ENCODE measurements around the gene HEXD.
A peak's percentile ranks its signal among the peaks of the same experiment; 100 is the strongest.

The HEXD gene

DNA sequence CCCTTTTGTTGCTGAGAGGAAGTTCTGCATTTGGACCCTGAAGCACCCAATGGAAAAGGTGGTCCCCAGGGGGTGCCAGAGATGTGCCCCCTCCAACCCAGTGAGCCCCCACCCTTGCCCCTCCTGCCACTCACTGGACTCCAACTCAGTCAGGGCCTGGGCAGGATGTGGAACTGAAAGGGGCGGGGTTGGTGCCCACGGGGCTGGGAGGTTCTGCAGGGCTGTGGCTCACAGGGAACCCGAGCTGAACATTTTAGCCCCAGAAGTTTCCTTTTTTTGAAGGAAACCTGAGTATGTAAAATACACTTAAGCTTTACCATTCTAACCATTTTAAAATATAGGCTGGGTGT, 16.0 kb downstream of the HEXD start:
- Histone ChIP-seq H4K20me1 (no peaks in the 10 kb centered on the region; the same call in 1 of the 2 replicates), H3K9me3 (no peaks in the 10 kb centered on the region), H3K4me3 (no peak overlapping the region), H3K27ac (peak overlapping the region; percentile 30; the same call in 1 of the 2 replicates), H3K36me3 (peaks cover 49% of the 10 kb centered on the region), H3K4me2 (peak overlapping the region; percentile 80), H3K9ac (peak overlapping the region; percentile 6; the same call in 1 of the 2 replicates), H3K4me1 (peaks cover 84% of the 10 kb centered on the region), H3K27me3 (no peaks in the 10 kb centered on the region)
- no peak for TF ChIP-seq Cebpa-rat (IDR thresholded peaks at IDR 0.05)

GRCh38 chr17:82435103-82435502, 17.0 kb downstream of the HEXD start:
- Histone ChIP-seq H3K4me3 (no peak overlapping the region), H4K20me1 (peaks cover 7% of the 10 kb centered on the region; the same call in 1 of the 2 replicates), H3K36me3 (peaks cover 54% of the 10 kb centered on the region), H3K27me3 (no peaks in the 10 kb centered on the region), H3K9me3 (no peaks in the 10 kb centered on the region), H3K4me1 (peaks cover 84% of the 10 kb centered on the region), H3K9ac (0 out of 2 replicates have a peak overlapping the region, but pooled peaks have one; percentile 15), H3K27ac (peak overlapping the region; percentile 59), H3K4me2 (peak overlapping the region; percentile 80)
- TF ChIP-seq Cebpa-rat (IDR thresholded peaks at IDR 0.05) = no peak

- no peak overlapping the region for H3K4me3 ChIP-seq
- no peaks in the 10 kb centered on the region for H3K9me3 ChIP-seq
- peaks cover 88% of the 10 kb centered on the region for H3K4me1 ChIP-seq
- peak overlapping the region; percentile 80 for H3K4me2 ChIP-seq
- TF ChIP-seq Cebpa-rat (IDR thresholded peaks at IDR 0.05) = no peak
- H3K27ac ChIP-seq = peak overlapping the region; percentile 59
- H4K20me1 ChIP-seq = peaks cover 15% of the 10 kb centered on the region
- no peaks in the 10 kb centered on the region for H3K27me3 ChIP-seq
- H3K9ac ChIP-seq = 0 out of 2 replicates have a peak overlapping the region, but pooled peaks have one; percentile 38
- peaks cover 57% of the 10 kb centered on the region for H3K36me3 ChIP-seq
Measured at GRCh38 chr17:82435601-82436583, 17.7 kb downstream of the HEXD start.

DNA sequence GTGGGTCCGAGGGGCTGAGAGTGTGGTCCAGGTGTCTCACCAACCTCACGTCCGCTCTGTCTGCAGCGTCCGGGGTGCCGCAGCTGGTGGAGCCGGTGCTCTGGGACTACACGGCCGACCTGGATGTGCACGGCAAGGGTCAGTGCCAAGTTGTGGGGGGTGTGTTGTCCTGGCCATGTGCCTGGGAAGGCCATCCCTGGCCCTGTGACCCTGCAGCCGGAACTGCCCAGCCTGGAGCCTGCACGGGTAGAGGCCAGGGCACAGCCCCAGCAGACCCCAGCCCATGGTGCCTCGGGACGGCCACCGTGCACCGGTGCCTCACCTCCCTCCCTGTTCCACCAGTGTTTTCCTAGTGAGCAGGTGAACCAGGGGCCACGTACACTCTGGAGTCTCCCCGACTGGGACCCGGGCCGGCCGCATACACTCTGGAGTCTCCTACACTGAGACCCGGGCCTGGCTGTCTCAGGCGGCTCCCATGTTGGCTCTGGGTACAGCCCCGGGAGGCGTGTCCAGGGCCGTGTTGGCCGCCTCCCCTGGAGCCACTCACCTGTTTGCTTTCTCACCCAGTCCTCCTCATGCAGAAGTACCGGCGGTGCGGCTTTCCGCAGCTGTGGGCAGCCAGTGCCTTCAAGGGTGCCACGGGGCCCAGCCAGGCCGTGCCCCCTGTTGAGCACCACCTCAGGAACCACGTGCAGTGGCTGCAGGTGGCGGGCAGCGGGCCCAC, 18.6 kb downstream of the HEXD start:
- peaks cover 60% of the 10 kb centered on the region for H3K36me3 ChIP-seq
- 0 out of 2 replicates have a peak overlapping the region, but pooled peaks have one; percentile 38 for H3K9ac ChIP-seq
- H3K4me1 ChIP-seq = peaks cover 93% of the 10 kb centered on the region
- H3K4me2 ChIP-seq = peak overlapping the region; percentile 80; the same call in 1 of the 2 replicates
- TF ChIP-seq Cebpa-rat (IDR thresholded peaks at IDR 0.05) = no peak
- peaks cover 23% of the 10 kb centered on the region for H4K20me1 ChIP-seq
- no peaks in the 10 kb centered on the region for H3K9me3 ChIP-seq
- H3K27me3 ChIP-seq = no peaks in the 10 kb centered on the region
- H3K4me3 ChIP-seq = no peak overlapping the region
- peak overlapping the region; percentile 59 for H3K27ac ChIP-seq

GRCh38 chr17:82437325-82437668, 19.1 kb downstream of the HEXD start:
- Histone ChIP-seq H3K36me3 (peaks cover 65% of the 10 kb centered on the region), H3K9me3 (no peaks in the 10 kb centered on the region), H4K20me1 (peaks cover 28% of the 10 kb centered on the region), H3K27me3 (no peaks in the 10 kb centered on the region), H3K4me2 (no peak overlapping the region), H3K4me3 (no peak overlapping the region), H3K4me1 (peaks cover 93% of the 10 kb centered on the region), H3K9ac (no peak overlapping the region), H3K27ac (no peak overlapping the region)
- no peak for TF ChIP-seq Cebpa-rat (IDR thresholded peaks at IDR 0.05)

GRCh38 chr17:82438401-82439193, 20.4 kb downstream of the HEXD start:
- Histone ChIP-seq H3K9ac (no peak overlapping the region), H3K36me3 (peaks cover 76% of the 10 kb centered on the region), H3K4me1 (peaks cover 97% of the 10 kb centered on the region), H3K4me2 (peak overlapping the region; percentile 24), H3K4me3 (no peak overlapping the region), H3K27me3 (no peaks in the 10 kb centered on the region), H3K27ac (peak overlapping the region; percentile 57), H4K20me1 (peaks cover 41% of the 10 kb centered on the region), H3K9me3 (no peaks in the 10 kb centered on the region)
- no peak for TF ChIP-seq Cebpa-rat (IDR thresholded peaks at IDR 0.05)

GRCh38 chr17:82439194-82439828, 21.2 kb downstream of the HEXD start:
- no peak for TF ChIP-seq Cebpa-rat (IDR thresholded peaks at IDR 0.05)
- Histone ChIP-seq H3K36me3 (peaks cover 79% of the 10 kb centered on the region), H3K27me3 (no peaks in the 10 kb centered on the region), H3K4me1 (peaks cover 97% of the 10 kb centered on the region), H3K4me2 (peak overlapping the region; percentile 98), H3K9ac (no peak overlapping the region), H4K20me1 (peaks cover 48% of the 10 kb centered on the region), H3K27ac (peak overlapping the region; percentile 57), H3K9me3 (no peaks in the 10 kb centered on the region), H3K4me3 (no peak overlapping the region)

DNA sequence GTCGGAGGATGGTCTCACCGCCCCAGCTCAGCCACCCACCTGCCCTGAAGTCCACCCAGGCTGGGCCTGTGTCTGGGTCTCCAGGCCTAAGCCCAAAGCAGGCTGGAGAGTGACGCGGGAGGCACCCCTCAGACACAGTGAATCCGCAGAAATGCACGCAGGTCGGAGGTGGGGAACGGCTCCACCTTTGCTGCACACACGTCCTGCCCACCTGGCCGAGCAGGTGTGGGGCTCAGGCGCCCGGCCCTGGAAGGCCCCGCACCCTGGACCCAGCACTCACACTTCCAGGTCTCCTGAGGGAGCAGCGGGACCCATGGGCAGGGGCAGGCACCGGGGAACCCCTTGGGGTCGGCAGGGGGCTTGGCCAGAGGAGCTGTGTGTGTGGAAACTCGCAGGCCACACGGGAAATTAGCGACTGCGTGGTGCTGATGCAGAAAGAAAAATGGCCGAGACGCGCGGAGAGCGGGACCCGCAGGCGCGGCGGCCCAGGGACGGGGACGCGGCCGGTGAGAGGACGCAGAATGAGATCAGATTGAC, 21.8 kb downstream of the HEXD start:
- peaks cover 53% of the 10 kb centered on the region for H4K20me1 ChIP-seq
- H3K9me3 ChIP-seq = no peaks in the 10 kb centered on the region
- H3K36me3 ChIP-seq = peaks cover 81% of the 10 kb centered on the region
- H3K27me3 ChIP-seq = no peaks in the 10 kb centered on the region
- H3K9ac ChIP-seq = no peak overlapping the region
- H3K27ac ChIP-seq = peak overlapping the region; percentile 57; the same call in 1 of the 2 replicates
- peaks cover 97% of the 10 kb centered on the region for H3K4me1 ChIP-seq
- peak overlapping the region; percentile 98 for H3K4me2 ChIP-seq
- H3K4me3 ChIP-seq = no peak overlapping the region
- no peak for TF ChIP-seq Cebpa-rat (IDR thresholded peaks at IDR 0.05)

Data from BLaER1 (cell line).